ENCODE measurements around the gene PCYT2.
A peak's percentile ranks its signal among the peaks of the same experiment; 100 is the strongest.

PCYT2 gene

DNA sequence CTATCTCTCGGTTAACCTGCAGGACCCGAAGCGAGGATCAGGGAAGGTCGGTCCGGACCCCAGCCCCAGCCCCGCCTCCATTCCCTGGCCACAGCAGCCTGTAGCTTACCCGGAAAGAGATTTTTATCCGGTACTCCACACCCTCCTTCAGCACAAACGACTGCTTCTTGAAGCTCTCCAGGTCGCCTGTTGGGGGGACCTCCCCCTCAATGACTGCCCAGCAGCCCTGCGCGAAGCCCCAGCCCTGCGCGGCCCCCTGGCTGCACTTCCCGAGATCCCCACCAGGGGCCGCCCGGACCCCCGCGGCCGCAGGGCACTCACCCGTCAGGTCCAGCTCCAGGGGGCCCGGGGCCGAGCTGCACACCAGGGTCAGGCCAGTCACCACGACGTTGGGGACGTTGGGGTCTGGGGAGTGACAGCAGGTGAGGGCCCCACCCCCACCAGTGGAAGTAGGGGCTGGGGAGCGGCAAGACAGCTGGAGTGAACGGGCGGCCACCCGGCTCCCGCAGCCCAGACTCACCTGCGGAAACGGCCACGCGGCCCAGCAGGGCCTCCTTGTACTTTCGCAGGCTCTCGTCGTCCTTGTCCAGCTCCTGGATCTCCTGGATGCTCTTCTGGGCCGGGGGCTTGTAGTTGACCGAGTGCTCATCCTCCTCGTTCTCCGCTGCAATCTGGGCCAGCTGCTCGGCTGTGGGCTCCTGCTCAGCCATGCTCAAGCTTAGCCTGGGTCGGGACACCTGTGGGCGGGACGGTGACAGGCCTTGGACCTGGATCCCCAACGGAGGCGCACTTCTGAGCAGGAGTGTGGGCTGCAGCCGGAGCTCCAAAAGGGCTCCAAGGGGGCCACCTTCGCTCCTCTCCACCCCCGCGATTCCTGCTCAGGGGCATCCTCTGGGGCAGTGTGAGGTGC, 41.7 kb downstream of the PCYT2 start:
- peak; percentile 44 for DNase-seq

GRCh38 chr17:81868674-81869220, 42.5 kb downstream of the PCYT2 start:
- DNase-seq = peak; percentile 91

GRCh38 chr17:81867991-81868673, 43.1 kb downstream of the PCYT2 start:
- no peak for DNase-seq

DNA sequence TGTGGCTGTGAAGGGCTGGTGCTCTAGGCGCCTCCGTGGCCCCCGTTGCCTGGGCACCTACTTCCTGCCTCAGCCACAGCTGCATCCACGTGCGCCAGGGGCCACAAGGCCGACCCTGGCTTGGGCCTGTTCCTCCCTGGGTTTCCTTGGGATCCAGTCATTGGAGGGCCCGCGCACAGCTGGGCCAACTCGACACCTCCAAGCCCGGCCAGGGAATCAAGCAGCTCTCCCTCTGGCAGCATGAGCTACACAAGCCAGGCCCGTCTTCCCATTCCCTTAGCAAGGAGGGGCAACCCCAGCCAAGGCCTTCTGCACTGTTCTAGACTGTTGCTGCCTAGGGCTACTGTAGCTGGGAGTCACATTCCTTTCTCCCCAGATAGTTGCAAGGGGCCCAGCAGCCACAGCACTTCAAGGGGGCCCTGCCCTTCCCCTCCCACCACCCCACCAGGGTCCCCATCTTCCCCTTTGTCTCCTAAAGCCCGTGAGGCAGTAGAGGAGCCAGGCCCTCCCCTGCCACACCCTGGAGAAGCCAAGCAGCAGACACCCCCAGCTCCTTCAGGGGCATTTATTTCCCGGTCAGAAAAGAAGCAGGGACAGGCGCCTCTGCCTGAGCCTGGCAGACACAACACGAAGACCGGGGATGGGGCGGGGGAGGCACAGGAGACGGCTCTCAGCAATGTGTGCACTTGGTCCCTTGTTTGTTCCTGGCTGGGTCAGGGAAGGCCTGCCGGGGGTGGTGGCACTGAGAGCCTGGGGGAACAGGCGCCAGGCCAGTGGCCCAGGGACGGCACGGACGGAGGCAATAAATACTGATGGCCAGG, 43.8 kb downstream of the PCYT2 start:
- peak; percentile 65 for DNase-seq

DNA sequence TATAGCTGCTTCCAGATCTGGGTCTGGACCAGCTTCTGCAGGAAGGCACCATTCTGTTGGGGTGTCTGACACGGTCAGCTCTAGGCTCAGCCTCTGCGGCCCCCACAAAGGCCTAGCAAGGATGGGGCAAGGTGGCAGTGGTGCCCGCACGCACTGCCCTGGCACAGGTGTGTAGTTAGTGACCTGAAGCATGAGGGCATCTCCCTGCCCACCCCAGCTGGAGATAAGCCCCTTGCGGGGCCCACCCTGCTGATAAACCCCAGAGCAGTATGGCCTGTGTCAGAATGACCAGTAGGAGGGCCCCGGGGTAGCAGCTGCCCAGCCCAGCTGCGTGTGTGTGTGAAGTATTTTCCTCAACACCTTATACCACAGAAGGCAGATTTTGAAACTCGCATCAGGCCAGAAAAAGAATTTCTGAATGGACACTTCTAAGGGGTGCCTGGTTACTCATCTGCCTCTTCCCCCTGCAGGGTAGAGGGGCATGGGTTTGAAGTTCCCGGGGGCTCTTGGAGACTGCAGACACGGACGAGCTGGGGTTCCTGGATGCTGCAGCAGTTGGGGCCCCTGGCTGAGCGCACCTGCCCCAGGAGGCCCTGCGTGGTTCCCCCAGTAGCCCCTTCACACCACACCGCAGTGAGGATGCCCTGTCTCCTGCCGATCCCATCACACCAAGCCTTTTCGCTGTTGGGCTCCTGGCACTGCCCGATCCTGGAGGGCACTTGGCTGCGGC, 44.6 kb downstream of the PCYT2 start:
- peak; percentile 10 for DNase-seq

DNA sequence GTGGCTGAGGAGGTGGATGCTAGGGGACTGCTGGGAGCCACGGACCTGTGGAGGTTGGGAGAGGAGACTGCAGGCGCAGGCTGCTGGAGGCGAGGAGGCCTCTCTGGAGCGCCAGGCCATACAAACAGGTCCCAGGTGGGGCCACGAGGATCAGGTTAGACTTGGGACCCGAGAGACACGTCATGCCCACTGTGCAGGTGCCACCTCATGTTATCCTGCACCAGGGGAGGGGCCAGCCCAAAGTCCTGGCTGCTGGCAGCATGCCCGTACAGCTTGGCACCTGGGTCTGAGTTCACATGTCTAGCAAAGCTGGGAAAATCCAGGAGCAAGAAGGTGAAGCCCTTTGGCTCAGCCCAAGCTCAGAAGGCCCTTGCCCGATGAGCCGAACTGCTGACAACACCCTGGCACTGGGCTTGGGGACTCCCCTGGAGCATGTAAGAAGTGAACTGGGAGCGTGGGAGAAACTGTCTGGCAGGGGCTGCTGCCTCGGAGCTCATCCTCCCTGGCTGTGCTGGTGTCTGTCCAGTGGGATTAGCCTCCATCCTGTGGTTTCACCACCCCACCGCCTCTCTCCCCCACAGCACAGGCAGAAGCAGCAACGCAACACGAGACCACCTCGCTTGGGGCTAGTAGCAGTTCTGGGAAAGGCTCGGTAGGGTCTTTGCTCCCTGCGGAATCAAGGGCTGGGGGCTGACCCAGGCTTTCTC, 45.3 kb downstream of the PCYT2 start:
- peak; percentile 22 for DNase-seq

GRCh38 chr17:81865358-81865732, 45.9 kb downstream of the PCYT2 start:
- DNase-seq = no peak

DNA sequence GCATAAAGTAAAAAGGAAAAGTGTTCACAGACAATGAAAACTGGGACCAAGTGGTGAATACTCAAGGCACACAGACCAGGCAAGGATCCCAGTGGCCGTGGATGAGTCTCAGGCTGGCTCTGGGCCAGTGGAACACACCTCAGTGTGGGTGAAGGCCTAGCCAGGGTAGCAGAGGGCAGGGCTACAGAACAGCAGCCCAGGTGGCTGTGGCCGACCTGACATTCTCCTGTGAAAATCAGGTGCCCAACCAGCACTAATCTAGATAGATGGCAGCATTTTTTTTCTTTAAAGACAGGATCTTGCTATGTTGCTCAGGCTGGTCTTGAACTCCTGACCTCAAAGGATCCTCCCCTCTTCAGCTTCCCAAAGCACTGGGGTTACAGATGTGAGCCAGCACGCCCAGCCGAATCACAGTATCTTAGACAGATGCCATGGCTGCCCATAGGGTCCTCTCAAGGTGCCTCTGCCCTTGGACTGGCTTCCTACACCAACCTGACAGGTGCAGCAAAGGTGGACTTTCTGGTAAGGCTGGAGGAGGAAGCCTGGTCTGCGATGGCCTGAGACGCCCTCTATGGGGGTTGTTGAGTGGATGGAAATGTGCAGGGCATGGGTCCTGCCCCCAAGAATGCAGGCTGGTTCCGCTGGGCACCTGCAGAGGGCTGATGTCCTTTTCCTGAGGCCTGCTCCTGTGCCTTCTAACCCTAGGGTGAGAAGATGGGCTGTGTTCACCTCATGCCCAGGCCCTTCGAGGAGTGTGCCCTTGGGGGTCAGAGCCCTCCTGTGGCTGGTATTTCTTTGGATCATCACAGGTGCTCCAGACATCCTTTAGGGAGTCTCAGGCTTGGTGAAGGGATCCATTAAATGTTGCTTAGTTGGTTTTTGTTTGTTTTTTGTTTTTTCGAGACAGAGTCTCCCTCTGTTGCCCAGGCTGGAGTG, 47.1 kb downstream of the PCYT2 start:
- DNase-seq = no peak

GRCh38 chr17:81863123-81863675, 48.0 kb downstream of the PCYT2 start:
- DNase-seq = peak; percentile 14

DNA sequence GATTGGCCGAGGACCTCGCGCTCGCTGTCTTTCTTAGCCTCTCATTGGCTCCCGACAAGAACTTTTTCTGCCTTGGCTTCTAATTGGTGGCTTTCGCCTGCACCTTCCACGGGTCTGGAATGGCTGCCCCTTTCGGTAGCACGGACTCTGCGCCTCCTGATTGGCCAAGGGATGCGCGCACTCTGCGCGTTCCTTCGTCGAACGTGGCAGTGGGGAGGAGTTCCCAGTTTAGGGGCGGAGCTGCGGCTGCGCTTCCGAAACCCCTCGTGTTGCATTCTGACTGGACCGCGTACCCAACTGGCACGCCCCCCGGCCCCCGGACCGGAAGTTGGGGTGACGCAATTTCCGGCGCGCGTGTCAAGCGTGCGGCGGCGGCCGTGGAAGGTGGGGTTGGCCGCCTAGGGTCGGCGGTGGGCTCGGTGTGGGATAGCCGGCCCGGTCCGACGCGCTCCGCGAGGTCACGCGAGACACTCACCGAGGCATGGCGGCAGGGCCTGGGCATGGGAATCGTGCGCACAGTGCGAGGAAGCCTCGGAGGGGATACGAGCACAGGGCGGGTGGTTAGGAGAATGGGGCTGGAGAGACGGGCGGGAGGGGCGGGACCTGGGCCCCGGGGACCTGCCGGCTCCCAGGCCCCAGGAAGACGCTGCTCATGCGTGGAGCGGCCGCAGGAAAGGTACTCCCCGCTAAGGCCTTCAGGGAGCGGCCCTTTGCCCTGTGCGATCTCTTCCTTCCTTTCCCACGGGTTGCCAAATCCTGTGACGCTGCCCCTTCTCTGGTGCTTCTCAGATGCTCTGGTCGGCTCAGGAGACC, 50.2 kb downstream of the PCYT2 start:
- peak; percentile 100 for DNase-seq

DNA sequence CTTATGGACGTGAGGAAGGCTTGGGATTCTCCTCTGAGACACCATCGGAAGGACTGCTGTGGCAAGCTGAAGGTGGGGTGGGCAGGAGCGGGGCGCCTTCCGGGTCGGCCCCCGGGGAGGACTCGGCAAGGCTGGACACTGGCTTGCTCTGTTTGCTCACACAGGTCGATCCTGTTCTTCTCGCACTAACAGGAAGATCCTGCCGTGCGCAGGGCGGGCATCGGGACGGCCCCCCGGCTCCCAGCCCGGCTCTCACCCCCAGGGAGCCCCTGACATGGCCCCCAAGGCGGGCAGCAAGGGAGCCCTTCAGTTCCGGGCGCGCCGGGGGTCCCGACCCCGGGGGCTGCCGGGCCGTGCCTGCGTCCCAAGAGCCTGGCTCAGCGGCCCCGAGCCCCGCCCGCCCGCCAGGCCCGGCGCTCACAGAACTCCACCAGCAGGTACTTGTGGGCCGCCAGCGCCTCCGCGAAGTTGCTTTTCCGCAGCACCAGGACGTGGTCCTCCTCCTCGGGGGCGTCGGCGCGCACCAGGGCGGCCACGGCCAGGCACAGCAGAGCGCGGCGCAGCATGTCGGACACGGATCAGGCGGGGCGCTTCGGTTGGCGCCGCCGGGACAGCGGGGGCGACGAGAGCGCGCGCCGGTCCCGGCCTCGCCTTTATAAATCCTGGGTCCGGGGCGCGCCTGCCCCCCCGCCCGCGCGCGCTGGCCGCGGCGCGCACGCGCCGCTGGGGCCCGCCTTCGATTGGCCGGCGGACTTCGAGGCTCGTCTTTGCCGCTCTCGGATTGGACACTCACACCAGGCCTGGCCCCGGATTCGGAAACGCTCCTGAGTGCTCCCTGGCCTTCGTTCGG, 51.1 kb downstream of the PCYT2 start, which contains the start of gene P4HB:
TSS of gene P4HB (minus strand) at position 630 of the 850 bp plus-strand sequence. CDS start at position 566, 64 bp downstream.
- no peak for DNase-seq

DNA sequence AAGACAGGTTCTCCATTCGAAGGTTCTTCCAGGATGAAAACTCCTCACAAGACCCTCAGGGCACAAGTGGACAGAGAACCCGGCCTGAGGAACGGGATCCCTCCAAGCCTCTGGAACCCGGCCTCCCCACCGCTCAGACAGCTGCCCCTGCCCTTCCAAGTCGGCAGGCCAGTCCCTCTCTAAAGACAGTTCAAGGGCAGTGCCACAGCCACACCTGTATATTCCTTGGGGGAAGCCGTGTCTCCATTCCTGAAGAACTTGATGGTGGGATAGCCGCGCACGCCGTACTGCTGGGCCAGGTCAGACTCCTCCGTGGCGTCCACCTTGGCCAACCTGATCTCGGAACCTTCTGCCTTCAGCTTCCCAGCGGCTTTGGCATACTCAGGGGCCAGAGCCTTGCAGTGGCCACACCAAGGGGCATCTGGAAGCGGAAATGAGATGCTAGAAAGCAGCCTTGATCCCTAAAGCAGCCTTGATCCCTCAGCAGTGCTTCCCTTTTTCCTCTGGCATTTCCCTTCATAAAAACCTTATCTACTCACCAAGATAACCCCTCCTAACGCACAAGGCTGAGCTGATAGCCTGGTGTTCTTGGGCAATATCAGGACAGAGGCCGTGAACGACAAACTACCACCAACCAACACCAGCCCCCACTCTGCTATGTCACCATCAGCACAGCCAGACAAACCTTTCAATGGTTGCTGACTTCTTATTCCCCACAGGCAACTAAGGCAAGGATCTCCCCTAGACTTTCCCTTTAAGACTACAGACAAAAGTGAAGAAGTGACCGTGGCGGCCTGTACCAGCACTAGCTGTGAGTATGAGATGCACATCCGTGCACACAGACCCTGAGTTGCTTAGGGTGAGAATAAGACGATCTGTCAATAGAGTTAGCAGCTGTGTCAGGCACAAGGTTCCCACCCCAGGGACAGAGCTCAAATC, 52.0 kb downstream of the PCYT2 start:
- no peak for DNase-seq

DNA sequence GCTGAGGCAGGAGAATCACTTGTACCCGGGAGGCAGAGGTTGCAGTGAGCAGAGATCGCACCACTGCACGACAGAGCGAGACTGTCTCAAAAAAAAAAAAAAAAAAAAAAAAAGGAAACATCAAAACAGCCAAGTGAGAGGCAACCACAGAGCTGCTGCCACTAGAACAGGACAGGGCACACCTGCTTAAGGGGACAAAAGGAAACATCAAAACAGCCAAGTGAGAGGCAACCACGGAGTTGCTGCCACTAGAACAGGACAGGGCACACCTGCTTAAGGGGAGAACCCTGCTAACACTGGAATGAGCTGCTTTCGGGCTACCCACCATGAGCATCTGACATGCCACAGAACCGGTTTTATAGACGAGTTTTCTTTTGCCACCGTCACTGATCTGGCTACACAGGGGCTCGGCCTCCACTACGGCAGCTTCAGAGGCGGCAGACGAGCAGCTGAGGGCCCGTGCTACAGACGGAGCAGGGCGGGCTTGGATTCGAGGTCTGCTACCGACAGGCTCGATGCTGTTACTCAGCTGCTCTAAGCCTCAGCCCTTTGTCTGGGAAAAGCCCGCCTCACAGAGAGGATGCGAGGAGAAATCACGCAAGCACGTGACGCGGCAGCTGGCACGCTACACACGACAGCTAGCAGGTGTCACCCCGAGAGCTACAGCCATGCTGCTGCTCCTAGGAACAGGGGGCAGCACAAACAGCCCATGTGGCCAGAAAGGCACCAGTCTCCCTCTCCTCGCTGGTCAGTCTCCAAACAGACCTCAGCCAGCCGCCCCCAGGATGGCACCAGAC, 52.8 kb downstream of the PCYT2 start:
- no peak for DNase-seq

DNA sequence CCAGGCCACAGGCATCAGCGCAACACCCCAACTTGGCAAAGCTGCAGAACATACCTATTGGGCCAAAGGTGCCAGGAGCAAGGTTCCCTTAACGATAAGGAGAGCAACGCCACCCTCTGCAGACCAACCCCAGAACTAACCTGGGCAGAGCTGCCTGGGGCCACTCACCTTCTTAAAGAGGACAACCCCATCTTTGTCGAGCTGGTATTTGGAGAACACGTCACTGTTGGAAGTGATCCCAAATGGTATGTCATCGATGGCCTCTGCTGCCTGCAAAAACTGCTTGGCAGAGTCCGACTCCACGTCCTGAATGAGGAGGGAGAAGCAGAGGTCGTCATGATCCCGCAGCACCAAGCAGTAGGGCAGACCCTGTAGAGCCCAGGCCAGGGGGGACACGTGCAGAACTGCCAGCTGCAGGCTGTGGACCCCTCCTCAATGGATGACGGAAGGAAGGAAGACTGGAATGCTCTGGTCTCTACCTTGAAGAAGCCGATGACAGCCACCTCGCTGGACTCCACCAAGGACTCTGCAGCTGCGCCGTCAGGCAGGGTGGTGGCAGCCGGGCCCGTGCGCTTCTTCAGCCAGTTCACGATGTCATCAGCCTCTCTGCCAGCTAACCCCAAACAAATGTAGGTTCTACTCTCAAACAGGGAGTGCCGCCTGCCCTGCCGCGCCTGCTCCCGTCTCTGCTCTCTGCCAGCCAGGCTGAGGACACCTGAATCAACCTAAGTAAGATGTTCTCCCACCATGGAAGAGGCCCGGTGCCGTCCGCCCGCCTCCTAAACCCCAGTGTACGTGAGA, 56.0 kb downstream of the PCYT2 start:
- DNase-seq = no peak

- DNase-seq = no peak
Observed at GRCh38 chr17:81852237-81852636, 59.0 kb downstream of the PCYT2 start.
